ENCODE measurements around the gene COL18A1. TPM values are rescaled to one million over a fixed set of nuclear protein-coding genes. Genes with fewer than 3 reads are reported as not detected.

COL18A1 gene
- total and polyA plus RNA-seq, 5 donors from 2014 or later, result 0.29 to 2.7 (median 1.3) TPM

GRCh38 chr21:45382697-45382997, 22.3 kb upstream of the COL18A1 start:
- Mint-ChIP-seq H3K4me3 (no peak overlapping the region), H3K9me3 (peaks cover 0 to 3% (median 0%) of the 10 kb centered on the region in 7 donors), H3K27me3 (peaks cover 14% of the 10 kb centered on the region)

GRCh38 chr21:45383111-45383614, 21.8 kb upstream of the COL18A1 start:
- Histone ChIP-seq H3K27me3 (ENCODE audit: control insufficient read depth, insufficient read depth, low read length) (no peaks in the 10 kb centered on the region), H3K4me3 (ENCODE audit: low read depth, low read length) (no peak overlapping the region), H3K9me3 (ENCODE audit: control insufficient read depth in 2 of 2, low read length in 2 of 2) (no peaks in the 10 kb centered on the region), H3K4me1 (ENCODE audit: control insufficient read depth, insufficient read depth, low read length, poor library complexity, severe bottlenecking) (no peaks in the 10 kb centered on the region), H3K27ac (ENCODE audit: insufficient read depth, low read length, poor library complexity, severe bottlenecking) (no peak overlapping the region), H3K36me3 (ENCODE audit: control insufficient read depth, insufficient read depth, low read length) (no peaks in the 10 kb centered on the region)
- Mint-ChIP-seq H3K36me3 (no peaks in the 10 kb centered on the region), H3K27ac (no peak overlapping the region), H3K4me1 (no peaks in the 10 kb centered on the region), H3K27me3 (peaks cover 10% of the 10 kb centered on the region), H3K9me3 (peaks cover 0 to 3% (median 0%) of the 10 kb centered on the region in 7 donors), H3K4me3 (no peak overlapping the region)
- ATAC-seq (ENCODE audit: low read depth in 2 of 2) (no peak), DNase-seq (no peak)

More at GRCh38 chr21:45382697-45382997, 22.3 kb upstream of the COL18A1 start:
- no peaks in the 10 kb centered on the region for H3K36me3 ChIP-seq (ENCODE audit: control insufficient read depth, insufficient read depth, low read length)
- H3K4me1 ChIP-seq (ENCODE audit: control insufficient read depth, insufficient read depth, low read length, poor library complexity, severe bottlenecking), result no peaks in the 10 kb centered on the region
- H3K27ac ChIP-seq (ENCODE audit: insufficient read depth, low read length, poor library complexity, severe bottlenecking), result no peak overlapping the region
- H3K27me3 ChIP-seq (ENCODE audit: control insufficient read depth, insufficient read depth, low read length), result no peaks in the 10 kb centered on the region
- Mint-ChIP-seq H3K36me3 (no peaks in the 10 kb centered on the region), H3K4me1 (no peaks in the 10 kb centered on the region), H3K27ac (no peak overlapping the region)
- no peaks in the 10 kb centered on the region for H3K9me3 ChIP-seq (ENCODE audit: control insufficient read depth in 2 of 2, low read length in 2 of 2)
- no peak for DNase-seq
- H3K4me3 ChIP-seq (ENCODE audit: low read depth, low read length), result no peak overlapping the region
- no peak for ATAC-seq (ENCODE audit: low read depth in 2 of 2)

- H3K27ac Mint-ChIP-seq, result no peak overlapping the region
- H3K27me3 Mint-ChIP-seq, result peaks cover 8% of the 10 kb centered on the region
- no peak for ATAC-seq (ENCODE audit: low read depth in 2 of 2)
- H3K36me3 Mint-ChIP-seq, result no peaks in the 10 kb centered on the region
- H3K4me1 Mint-ChIP-seq, result no peaks in the 10 kb centered on the region
- Histone ChIP-seq H3K9me3 (ENCODE audit: control insufficient read depth in 2 of 2, low read length in 2 of 2) (no peaks in the 10 kb centered on the region), H3K4me3 (ENCODE audit: low read depth, low read length) (no peak overlapping the region), H3K36me3 (ENCODE audit: control insufficient read depth, insufficient read depth, low read length) (no peaks in the 10 kb centered on the region), H3K4me1 (ENCODE audit: control insufficient read depth, insufficient read depth, low read length, poor library complexity, severe bottlenecking) (no peaks in the 10 kb centered on the region), H3K27me3 (ENCODE audit: control insufficient read depth, insufficient read depth, low read length) (no peaks in the 10 kb centered on the region), H3K27ac (ENCODE audit: insufficient read depth, low read length, poor library complexity, severe bottlenecking) (no peak overlapping the region)
- H3K9me3 Mint-ChIP-seq, result peaks cover 0 to 3% (median 0%) of the 10 kb centered on the region in 7 donors
- no peak overlapping the region for H3K4me3 Mint-ChIP-seq
- no peak for DNase-seq
These were observed 21.3 kb upstream of the COL18A1 start for GRCh38 chr21:45383615-45384201.

GRCh38 chr21:45384656-45385548, 20.1 kb upstream of the COL18A1 start:
- Histone ChIP-seq H3K4me1 (ENCODE audit: control insufficient read depth, insufficient read depth, low read length, poor library complexity, severe bottlenecking) (no peaks in the 10 kb centered on the region), H3K9me3 (ENCODE audit: control insufficient read depth in 2 of 2, low read length in 2 of 2) (no peaks in the 10 kb centered on the region), H3K36me3 (ENCODE audit: control insufficient read depth, insufficient read depth, low read length) (no peaks in the 10 kb centered on the region), H3K27ac (ENCODE audit: insufficient read depth, low read length, poor library complexity, severe bottlenecking) (no peak overlapping the region), H3K27me3 (ENCODE audit: control insufficient read depth, insufficient read depth, low read length) (no peaks in the 10 kb centered on the region), H3K4me3 (ENCODE audit: low read depth, low read length) (no peak overlapping the region)
- DNase-seq (no peak), ATAC-seq (ENCODE audit: low read depth in 2 of 2) (no peak)
- Mint-ChIP-seq H3K4me1 (no peaks in the 10 kb centered on the region), H3K9me3 (peaks cover 0 to 2% (median 0%) of the 10 kb centered on the region in 7 donors), H3K27me3 (peaks cover 8% of the 10 kb centered on the region), H3K27ac (no peak overlapping the region), H3K4me3 (no peak overlapping the region), H3K36me3 (no peaks in the 10 kb centered on the region)

GRCh38 chr21:45385549-45386050, 19.4 kb upstream of the COL18A1 start:
- Mint-ChIP-seq H3K9me3 (peaks cover 0 to 1% (median 0%) of the 10 kb centered on the region in 7 donors), H3K27me3 (peaks cover 4% of the 10 kb centered on the region), H3K4me3 (no peak overlapping the region), H3K36me3 (no peaks in the 10 kb centered on the region), H3K27ac (no peak overlapping the region), H3K4me1 (no peaks in the 10 kb centered on the region)
- no peak for DNase-seq
- H3K4me1 ChIP-seq (ENCODE audit: control insufficient read depth, insufficient read depth, low read length, poor library complexity, severe bottlenecking), result no peaks in the 10 kb centered on the region
- no peaks in the 10 kb centered on the region for H3K27me3 ChIP-seq (ENCODE audit: control insufficient read depth, insufficient read depth, low read length)
- no peaks in the 10 kb centered on the region for H3K9me3 ChIP-seq (ENCODE audit: control insufficient read depth in 2 of 2, low read length in 2 of 2)
- no peak overlapping the region for H3K27ac ChIP-seq (ENCODE audit: insufficient read depth, low read length, poor library complexity, severe bottlenecking)
- H3K4me3 ChIP-seq (ENCODE audit: low read depth, low read length), result no peak overlapping the region
- H3K36me3 ChIP-seq (ENCODE audit: control insufficient read depth, insufficient read depth, low read length), result no peaks in the 10 kb centered on the region
- no peak for ATAC-seq (ENCODE audit: low read depth in 2 of 2)

GRCh38 chr21:45386336-45386727, 18.6 kb upstream of the COL18A1 start:
- Mint-ChIP-seq H3K27me3 (peaks cover 4% of the 10 kb centered on the region), H3K27ac (no peak overlapping the region), H3K9me3 (peaks cover 0 to 1% (median 0%) of the 10 kb centered on the region in 7 donors), H3K4me1 (no peaks in the 10 kb centered on the region), H3K4me3 (no peak overlapping the region), H3K36me3 (no peaks in the 10 kb centered on the region)
- ATAC-seq (ENCODE audit: low read depth in 2 of 2) (no peak), DNase-seq (no peak)
- Histone ChIP-seq H3K9me3 (ENCODE audit: control insufficient read depth in 2 of 2, low read length in 2 of 2) (no peaks in the 10 kb centered on the region), H3K27me3 (ENCODE audit: control insufficient read depth, insufficient read depth, low read length) (no peaks in the 10 kb centered on the region), H3K27ac (ENCODE audit: insufficient read depth, low read length, poor library complexity, severe bottlenecking) (no peak overlapping the region), H3K36me3 (ENCODE audit: control insufficient read depth, insufficient read depth, low read length) (no peaks in the 10 kb centered on the region), H3K4me1 (ENCODE audit: control insufficient read depth, insufficient read depth, low read length, poor library complexity, severe bottlenecking) (no peaks in the 10 kb centered on the region), H3K4me3 (ENCODE audit: low read depth, low read length) (no peak overlapping the region)

GRCh38 chr21:45386728-45387371, 18.1 kb upstream of the COL18A1 start:
- Histone ChIP-seq H3K4me3 (ENCODE audit: low read depth, low read length) (no peak overlapping the region), H3K9me3 (ENCODE audit: control insufficient read depth in 2 of 2, low read length in 2 of 2) (no peaks in the 10 kb centered on the region), H3K27ac (ENCODE audit: insufficient read depth, low read length, poor library complexity, severe bottlenecking) (no peak overlapping the region), H3K4me1 (ENCODE audit: control insufficient read depth, insufficient read depth, low read length, poor library complexity, severe bottlenecking) (no peaks in the 10 kb centered on the region), H3K27me3 (ENCODE audit: control insufficient read depth, insufficient read depth, low read length) (no peaks in the 10 kb centered on the region), H3K36me3 (ENCODE audit: control insufficient read depth, insufficient read depth, low read length) (no peaks in the 10 kb centered on the region)
- H3K9me3 Mint-ChIP-seq, result peaks cover 0 to 1% (median 0%) of the 10 kb centered on the region in 7 donors
- no peaks in the 10 kb centered on the region for H3K36me3 Mint-ChIP-seq
- H3K4me1 Mint-ChIP-seq, result no peaks in the 10 kb centered on the region
- peaks cover 6% of the 10 kb centered on the region for H3K27me3 Mint-ChIP-seq
- no peak for ATAC-seq (ENCODE audit: low read depth in 2 of 2)
- H3K27ac Mint-ChIP-seq, result no peak overlapping the region
- H3K4me3 Mint-ChIP-seq, result no peak overlapping the region
- DNase-seq, result no peak
